Iris pigment epithelial cell (primary cell): ENCODE measurements around the gene MAP4K3.

ENCODE experiments used
- DNase-seq: peaks from one replicate; pipeline ENCODE4 v3.0.0-alpha.2; 2011; ENCODE audit warnings: low read depth

Gene MAP4K3

GRCh38 chr2:39443009-39443408 is 5.9 kb upstream of the MAP4K3 start:
- no peak for DNase-seq

- peak; percentile 54 for DNase-seq
Measured at GRCh38 chr2:39437522-39438296, 624 bp upstream of the MAP4K3 start.

- DNase-seq: peak; percentile 70
Measured at GRCh38 chr2:39435741-39436591, 1.1 kb downstream of the MAP4K3 start.

GRCh38 chr2:39435234-39435633 is 1.9 kb downstream of the MAP4K3 start:
- DNase-seq: peak; percentile 44

GRCh38 chr2:39434233-39434897 is 2.7 kb downstream of the MAP4K3 start:
- no peak for DNase-seq

- DNase-seq: peak; percentile 67
Measured at GRCh38 chr2:39433586-39434195, 3.4 kb downstream of the MAP4K3 start.

GRCh38 chr2:39432701-39433100 is 4.4 kb downstream of the MAP4K3 start:
- no peak for DNase-seq

GRCh38 chr2:39431592-39432316 is 5.3 kb downstream of the MAP4K3 start:
- DNase-seq: peak; percentile 86

GRCh38 chr2:39429746-39430145 is 7.3 kb downstream of the MAP4K3 start:
- DNase-seq: no peak

GRCh38 chr2:39424951-39425350 is 12.1 kb downstream of the MAP4K3 start:
- DNase-seq: no peak

GRCh38 chr2:39422700-39423099 is 14.4 kb downstream of the MAP4K3 start:
- no peak for DNase-seq

GRCh38 chr2:39421354-39421753 is 15.7 kb downstream of the MAP4K3 start:
- DNase-seq: no peak

- peak; percentile 75 for DNase-seq
Measured at GRCh38 chr2:39419282-39420223, 17.5 kb downstream of the MAP4K3 start.

GRCh38 chr2:39418491-39418890 is 18.6 kb downstream of the MAP4K3 start:
- DNase-seq: no peak

GRCh38 chr2:39416140-39416539 is 20.9 kb downstream of the MAP4K3 start:
- DNase-seq: peak; percentile 55

GRCh38 chr2:39413063-39413737 is 23.9 kb downstream of the MAP4K3 start:
- DNase-seq: no peak

GRCh38 chr2:39411181-39411944 is 25.7 kb downstream of the MAP4K3 start:
- DNase-seq: peak; percentile 91

GRCh38 chr2:39409697-39410389 is 27.2 kb downstream of the MAP4K3 start:
- DNase-seq: no peak
